ENCODE results near the gene HTR7.
A peak's percentile ranks its signal among the peaks of the same experiment; 100 is the strongest.

Gene HTR7

GRCh38 chr10:90800232-90800796 lies 57.5 kb downstream of the HTR7 start:
- no peak for DNase-seq

DNA sequence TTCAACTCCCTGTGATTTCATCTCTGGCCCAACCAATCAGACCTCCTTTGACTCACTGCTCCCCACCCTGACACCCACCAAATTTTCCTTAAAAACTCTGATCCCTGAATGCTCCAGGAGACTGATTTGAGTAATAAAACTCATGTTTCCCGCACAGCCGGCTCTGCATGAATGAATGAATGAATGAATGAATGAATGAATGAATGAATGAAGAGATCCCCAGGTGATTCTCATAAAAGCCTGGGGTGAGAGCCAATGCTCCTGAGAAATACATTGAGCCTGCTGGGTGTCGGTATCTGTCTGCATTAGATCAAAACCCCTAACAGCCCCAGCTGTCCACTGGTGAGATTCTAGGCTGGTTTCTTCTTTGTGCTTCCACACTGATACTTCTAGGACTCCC lies 58.7 kb downstream of the HTR7 start:
- no peak for DNase-seq

DNA sequence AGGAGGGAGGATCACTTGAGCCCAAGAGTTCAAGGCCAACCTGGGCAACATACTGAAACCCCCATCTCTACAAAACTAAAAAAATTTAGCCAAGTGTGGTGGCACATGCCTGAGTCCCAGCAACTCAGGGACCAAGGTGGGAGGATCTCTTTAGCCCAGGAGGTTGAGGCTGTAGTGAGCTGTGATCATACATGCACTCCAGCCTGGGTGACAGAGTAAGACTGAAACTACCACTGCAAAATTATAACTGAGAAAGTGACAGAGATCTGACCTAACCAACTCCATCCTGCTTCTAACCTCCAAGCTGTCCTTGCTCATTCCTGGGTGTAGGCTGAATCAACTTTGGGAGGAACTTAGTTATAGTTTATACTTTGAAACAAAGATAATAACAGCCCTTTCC lies 59.4 kb downstream of the HTR7 start:
- no peak for DNase-seq

GRCh38 chr10:90790422-90790821 lies 67.4 kb downstream of the HTR7 start:
- DNase-seq = no peak

GRCh38 chr10:90788968-90789367 lies 68.9 kb downstream of the HTR7 start:
- peak; percentile 34 to 51 for DNase-seq

DNA sequence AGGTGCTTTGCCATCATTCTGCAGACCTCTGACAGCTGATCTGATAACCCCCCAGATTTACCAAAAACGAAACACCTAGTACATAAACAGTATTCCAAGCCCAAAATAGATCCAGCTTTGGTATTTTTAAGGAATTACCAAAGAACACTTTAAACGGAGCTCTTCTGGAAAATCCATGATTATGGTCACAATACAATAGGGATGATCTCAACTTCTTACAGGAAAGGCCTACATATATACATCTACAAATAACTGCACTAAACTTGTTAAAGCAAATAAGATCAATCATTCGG lies 69.7 kb downstream of the HTR7 start:
- DNase-seq = no peak

- DNase-seq = peak; percentile 63 to 72
Measured at GRCh38 chr10:90787393-90788198, 70.2 kb downstream of the HTR7 start.

DNA sequence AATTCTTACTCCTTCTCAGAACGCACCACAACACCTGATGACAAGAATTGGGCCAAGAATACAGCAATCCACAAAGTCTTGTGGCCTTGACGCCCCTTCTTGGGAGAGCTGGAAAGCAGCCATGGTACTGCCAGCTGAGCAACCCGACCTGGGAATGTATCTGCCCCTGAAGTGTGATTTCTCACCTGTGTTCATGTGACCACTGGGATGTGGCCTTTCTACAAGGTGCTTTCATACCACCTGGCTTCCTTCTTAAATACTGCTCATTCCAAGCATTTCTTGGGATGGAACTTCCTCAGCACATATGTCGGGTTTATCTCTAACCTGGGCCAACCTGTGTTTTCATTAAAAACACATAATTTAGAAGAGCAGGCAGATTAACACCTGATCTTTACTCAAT lies 72.1 kb downstream of the HTR7 start:
- no peak for DNase-seq

DNA sequence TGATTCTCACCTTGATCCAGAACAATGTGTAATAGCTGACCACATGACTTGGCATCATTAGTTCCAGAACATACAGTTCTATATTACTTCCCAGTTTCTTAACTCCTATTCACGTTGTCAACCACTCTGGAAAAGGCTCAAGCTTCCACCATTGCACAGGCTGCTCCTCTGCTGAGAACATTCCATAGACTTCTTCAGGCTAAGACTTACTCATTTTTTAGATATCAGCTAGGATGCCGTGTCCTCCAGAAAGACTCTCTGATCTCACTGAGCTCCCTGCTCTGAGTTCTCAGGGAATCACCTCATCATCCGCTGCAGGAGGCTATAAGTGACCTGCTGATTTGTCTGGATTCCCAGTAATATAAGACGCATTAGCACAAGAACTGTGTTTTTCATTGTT lies 73.1 kb downstream of the HTR7 start:
- DNase-seq = no peak

DNA sequence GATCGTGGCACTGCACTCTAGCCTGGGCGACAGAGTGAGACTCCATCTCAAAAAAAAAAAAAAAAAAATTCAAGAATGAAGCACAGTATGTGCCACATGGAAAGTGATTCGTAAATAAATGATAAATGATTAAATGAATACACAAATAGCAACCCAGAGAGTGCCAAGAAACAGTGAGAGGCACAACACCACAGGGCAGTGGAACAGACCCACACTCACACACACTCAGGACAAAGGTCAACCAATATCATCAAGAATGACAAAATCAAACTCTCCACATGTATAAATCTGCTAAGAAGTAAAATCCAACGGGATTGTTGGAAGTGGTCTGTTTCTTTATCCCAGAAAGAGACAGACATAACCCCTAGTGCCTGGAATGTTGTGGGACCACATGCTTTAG lies 77.4 kb downstream of the HTR7 start:
- no peak for DNase-seq

GRCh38 chr10:90779548-90779947 lies 78.3 kb downstream of the HTR7 start:
- DNase-seq = peak; percentile 46 to 51

- no peak for DNase-seq
Measured at GRCh38 chr10:90777621-90778020, 80.2 kb downstream of the HTR7 start.

DNA sequence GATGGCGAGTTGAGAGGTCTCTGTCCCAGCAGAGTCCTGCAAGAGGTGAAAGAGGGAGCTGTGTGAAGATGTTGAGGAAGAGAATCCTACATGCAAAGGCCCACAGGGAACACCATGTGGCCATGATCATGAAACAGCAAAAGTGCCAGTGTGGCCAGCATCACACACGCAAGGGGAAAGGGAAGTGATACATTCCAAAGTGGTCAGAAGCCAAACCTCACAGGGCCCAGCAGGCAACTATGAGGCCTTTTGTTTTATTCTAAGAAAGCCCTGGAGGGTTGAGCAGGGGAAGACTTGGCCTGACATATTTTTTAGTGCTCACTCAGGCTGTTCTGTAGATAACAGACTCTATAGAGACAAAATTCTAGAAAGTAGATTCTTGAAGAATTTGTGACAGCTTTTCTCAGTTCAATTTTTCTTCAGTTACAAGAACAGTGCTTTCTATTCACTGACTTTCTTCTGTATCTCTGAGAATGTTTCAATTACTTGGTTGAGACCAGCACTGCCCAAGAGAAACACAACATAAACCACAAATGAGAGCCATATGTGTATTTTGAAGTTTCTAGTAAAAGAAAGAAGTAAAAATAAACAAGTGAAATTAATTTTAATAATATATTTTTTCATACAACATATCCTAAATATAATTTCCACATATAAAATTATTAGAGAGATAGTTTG lies 82.3 kb downstream of the HTR7 start:
- DNase-seq = peak; percentile 7 to 12

DNA sequence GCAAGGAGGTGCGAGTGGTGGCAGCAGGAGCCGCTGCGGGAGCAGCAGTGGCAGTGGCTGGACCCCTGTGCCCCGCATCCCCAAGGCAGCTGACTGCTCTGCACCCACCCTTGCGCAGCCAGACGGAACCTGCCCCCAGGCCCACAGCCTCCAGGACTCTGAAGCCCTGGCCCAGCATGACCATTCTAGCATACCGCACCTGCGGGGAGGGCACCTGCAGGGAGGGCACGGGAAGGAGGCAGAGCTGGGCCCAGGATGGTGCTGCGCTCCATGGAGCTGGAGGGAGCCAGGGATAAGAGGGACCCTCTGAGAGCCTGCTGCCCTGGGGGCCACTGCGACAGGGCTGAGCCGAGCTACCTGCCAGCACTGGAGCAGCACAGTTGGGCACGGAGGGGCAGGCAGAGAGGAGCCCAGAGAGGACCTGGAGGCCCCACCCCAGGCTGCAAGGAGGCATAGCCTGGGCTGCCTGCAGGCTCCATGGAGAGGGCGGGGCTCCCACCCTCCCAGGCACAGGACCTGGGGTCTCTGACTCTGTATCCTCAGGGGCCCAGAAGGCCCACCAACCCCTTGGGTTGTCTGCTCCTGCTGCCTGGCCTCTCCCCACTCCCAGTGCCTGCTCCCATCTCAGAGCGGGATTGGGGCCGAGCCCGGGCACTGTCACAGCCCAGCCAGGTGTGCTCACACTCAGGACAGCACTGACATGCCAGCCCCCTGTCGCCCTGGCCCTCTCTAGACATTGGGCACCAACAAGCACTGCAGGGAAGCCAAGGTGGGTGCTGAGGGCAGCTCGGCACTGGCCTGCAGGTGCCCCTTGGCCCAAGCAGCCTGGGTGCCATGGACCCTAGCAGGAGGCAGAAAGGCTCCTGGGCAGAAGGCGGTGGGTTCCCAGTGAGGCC lies 87.6 kb downstream of the HTR7 start:
- DNase-seq = no peak

DNA sequence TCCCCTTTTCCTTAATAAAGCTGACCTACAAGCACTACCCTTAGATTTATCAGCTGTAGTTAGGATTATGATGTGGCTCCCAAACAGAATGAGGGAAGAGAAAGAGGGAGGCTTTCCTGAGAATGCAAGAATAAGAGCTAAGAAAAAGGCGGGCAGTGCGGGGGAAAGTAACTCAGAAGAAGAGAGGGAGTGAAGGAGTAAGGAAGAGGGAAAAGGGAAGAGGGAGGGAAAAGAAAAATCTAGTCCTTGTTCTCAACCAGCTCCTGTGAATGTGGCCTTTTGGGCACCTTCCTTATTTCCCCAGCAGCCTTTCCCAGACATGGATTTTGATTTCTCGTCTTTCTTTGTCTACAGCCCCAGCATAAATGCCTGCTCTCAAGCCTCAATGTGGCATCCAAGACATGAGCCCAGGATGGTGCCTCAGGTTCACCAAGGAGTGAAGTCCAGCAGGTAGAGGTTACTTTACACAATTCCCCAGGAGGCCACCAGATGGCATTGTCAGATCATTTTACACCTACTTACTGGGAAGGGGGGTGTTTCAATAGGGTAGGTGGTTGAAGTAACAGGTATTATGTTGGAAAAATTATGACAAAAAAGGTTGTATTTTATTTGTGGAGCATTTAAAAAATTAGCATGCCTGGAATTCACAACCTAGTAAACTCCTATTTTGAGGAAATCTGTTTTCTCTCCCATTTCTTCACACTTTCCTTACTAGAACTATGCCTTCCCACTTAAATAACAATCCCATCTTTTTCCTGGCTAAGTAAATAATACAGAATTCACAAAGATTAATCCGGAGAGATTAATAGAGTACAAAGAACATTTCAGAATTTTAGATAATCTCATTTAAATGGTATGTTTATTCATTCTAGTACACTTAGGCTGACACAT lies 106.5 kb downstream of the HTR7 start:
- peak; percentile 48 to 72 for DNase-seq

DNA sequence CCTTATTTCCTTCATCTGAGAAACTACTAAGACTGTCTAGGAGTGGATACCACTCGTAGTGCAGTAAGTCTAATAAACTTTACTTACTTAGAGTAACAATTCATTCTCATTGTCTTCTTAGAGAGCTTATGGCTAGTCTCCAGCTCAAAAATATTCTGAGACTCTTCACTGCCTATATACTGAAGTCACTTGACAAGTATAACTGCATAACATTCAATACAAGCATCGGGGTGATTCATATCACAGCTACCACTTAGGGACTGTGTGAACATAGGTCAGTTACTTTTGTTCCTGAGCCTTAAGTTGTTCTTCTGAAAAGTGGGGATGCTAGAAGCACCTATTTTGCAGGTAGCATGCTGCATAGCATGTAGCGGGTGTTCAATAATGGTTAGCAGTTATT lies 111.0 kb downstream of the HTR7 start:
- DNase-seq = no peak

GRCh38 chr10:90745565-90745964 lies 112.3 kb downstream of the HTR7 start:
- no peak for DNase-seq

- DNase-seq = no peak
Measured at GRCh38 chr10:90743291-90743690, 114.5 kb downstream of the HTR7 start.

- peak in 1 of 2 experiments; percentile 17 for DNase-seq
Measured at GRCh38 chr10:90741926-90742565, 115.8 kb downstream of the HTR7 start.

DNA sequence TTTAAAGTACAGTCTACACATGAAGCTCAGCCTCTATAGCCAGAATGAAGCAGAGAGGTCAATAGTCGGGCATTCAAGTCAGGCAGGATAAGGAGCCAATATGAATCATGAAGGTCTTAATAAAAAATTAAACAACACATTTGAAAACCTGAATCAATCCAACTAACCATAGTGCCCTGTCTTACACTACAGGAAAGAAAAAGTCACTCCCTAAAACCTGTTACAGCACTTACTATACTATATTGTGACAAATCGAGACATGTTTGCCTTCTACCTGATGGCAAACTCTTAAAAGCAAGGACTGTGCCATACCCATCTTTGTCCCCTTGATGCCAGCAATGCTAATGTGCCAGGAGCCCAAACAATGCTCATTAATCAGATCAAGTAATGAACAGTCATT lies 117.6 kb downstream of the HTR7 start:
- no peak for DNase-seq

DNA sequence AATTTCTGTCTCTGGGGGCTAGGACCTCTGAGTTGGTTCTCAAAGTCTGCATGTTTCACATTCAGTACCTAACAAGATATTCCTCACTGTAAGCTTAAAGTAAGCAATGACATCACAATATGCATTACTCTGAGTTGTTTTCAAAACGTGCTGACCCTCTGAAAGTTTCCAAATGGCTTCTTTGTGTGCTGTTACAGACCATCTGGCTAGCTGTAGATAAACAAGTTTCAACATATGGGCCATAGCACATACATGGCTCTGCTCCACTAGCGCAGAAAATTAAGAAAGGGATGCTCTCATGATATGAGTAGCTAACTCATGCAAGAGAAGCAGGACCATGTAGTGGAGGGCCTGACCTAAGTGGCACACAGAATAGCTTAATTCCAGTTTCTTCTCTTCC lies 119.0 kb downstream of the HTR7 start:
- no peak for DNase-seq

DNA sequence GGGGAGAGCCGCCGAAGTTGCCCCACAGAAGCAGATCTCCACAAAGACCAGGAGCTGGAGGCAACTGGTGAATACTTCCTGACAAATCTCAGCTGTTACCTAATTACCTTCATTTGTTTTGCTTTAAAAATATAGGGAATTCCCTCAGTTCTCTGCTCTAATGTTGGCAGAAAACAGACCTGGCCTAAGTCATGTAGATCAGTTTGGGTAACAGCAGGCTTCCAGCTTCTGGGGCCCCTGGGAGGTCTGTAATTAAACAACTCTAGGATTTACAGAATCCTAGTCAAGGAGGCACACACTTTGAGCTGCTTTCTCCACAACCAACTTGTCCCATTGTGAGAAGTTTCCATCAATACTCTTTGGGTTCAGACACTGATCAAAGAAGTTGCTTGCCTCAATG lies 123.4 kb downstream of the HTR7 start:
- DNase-seq = no peak

Data from Kasumi-1 (cell line).